Central memory CD8-positive, alpha-beta T cell (primary cell): ENCODE data around the gene MEF2A.

Experiments
- ATAC-seq: fragments of 150-1000 bp; cut with Tn5 transposase; replicated peaks from 2 replicates; pipeline ENCODE4 v1.10.0; 2022; ENCODE audit warnings: mild to moderate bottlenecking, moderate FRiP score, moderate number of reproducible peaks; ENCODE audit not compliant: poor library complexity, severe bottlenecking; ENCODE audit errors: extremely low read depth
- DNase-seq, 2 donors: peaks; one replicate each; pipeline ENCODE4 v3.0.0; 2021; ENCODE audit warnings: low spot score in 2 of 2
- H3K27ac Mint-ChIP-seq: one replicate; pipeline ENCODE4 v1.8.0; 2022; ENCODE audit warnings: low read depth, mild to moderate bottlenecking, moderate library complexity, mixed read lengths
- H3K27me3 Mint-ChIP-seq: one replicate; pipeline ENCODE4 v1.8.0; 2022; ENCODE audit warnings: mixed read lengths
- H3K36me3 Mint-ChIP-seq: one replicate; pipeline ENCODE4 v1.8.0; 2022; ENCODE audit warnings: mild to moderate bottlenecking, moderate library complexity, mixed read lengths; ENCODE audit not compliant: insufficient read depth
- H3K4me1 Mint-ChIP-seq: one replicate; pipeline ENCODE4 v1.8.0; 2022; ENCODE audit warnings: mixed read lengths
- H3K4me3 Mint-ChIP-seq: one replicate; pipeline ENCODE4 v1.8.0; 2022; ENCODE audit warnings: mild to moderate bottlenecking, moderate library complexity, mixed read lengths
- H3K9me3 Mint-ChIP-seq: one replicate; pipeline ENCODE4 v1.8.0; 2022; ENCODE audit warnings: mixed read lengths

Gene MEF2A

GRCh38 chr15:99707473-99708270, 141.9 kb downstream of the MEF2A start:
- DNase-seq (no peak), ATAC-seq (no peak)
- no peaks in the 10 kb centered on the region for H3K9me3 Mint-ChIP-seq
- peak overlapping the region; percentile 54 for H3K4me3 Mint-ChIP-seq
- peak overlapping the region; percentile 29 for H3K27ac Mint-ChIP-seq
- H3K36me3 Mint-ChIP-seq, result peaks cover 6% of the 10 kb centered on the region
- H3K4me1 Mint-ChIP-seq, result peaks cover 28% of the 10 kb centered on the region
- no peaks in the 10 kb centered on the region for H3K27me3 Mint-ChIP-seq

DNA sequence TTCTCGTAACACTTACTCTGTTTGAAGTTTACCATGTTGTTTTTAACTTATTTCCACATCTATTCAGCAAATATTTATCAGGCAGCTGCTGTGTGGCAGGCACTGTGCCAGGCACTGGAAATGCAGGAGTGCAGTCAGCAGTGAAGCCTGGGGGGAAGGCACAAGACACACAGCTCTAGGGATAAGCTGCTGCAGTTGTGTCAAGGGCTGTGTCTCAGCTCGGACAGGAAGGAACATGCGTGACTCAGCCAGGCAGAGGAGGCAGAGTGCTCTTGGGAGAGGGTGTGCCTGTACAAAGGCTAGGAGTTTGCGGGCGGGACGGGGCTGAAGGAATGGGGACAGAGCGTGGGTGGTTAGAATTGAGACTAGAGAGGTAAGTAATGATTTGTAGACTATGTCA, 142.8 kb downstream of the MEF2A start:
- peaks cover 6% of the 10 kb centered on the region for H3K36me3 Mint-ChIP-seq
- H3K4me3 Mint-ChIP-seq, result no peak overlapping the region
- H3K4me1 Mint-ChIP-seq, result peaks cover 23% of the 10 kb centered on the region
- DNase-seq (no peak), ATAC-seq (no peak)
- H3K9me3 Mint-ChIP-seq, result no peaks in the 10 kb centered on the region
- no peaks in the 10 kb centered on the region for H3K27me3 Mint-ChIP-seq
- H3K27ac Mint-ChIP-seq, result no peak overlapping the region

DNA sequence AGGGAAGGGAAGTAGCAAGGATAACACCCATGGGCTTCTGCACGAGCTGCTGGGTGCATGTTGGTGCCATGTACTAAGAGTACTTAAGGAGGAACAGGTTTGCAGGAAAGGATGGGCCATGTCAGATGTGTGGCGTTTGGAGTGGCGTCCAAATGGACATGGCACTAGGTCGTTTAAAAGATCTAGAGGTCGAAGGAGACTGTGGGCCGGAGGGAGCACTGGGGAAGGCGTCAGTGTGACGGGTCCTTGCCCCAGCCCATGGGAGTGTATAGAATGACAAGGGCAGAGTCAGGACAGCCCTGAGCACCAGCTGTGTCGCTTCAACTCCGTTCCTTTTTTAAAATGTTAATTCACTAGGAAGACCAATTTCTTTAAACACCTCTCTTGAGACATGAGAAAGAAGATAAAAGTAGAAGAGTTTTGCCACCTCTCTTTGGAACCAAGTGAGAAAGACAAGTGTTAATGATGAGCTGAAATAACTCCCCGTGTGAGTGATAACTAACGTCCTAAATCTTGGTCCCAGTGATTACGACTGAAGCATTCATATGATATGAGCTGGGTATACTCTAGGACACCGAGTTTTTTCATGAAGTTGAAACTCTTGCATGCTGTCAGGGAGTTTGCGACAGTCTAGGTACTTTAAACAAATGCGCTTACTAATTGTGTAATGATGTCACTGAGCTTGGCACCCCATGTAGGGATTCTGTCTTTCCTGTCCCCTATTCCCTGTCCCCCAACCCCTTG, 143.6 kb downstream of the MEF2A start:
- H3K4me1 Mint-ChIP-seq, result peaks cover 23% of the 10 kb centered on the region
- ATAC-seq (no peak), DNase-seq (no peak)
- no peak overlapping the region for H3K27ac Mint-ChIP-seq
- no peaks in the 10 kb centered on the region for H3K9me3 Mint-ChIP-seq
- peaks cover 6% of the 10 kb centered on the region for H3K36me3 Mint-ChIP-seq
- H3K27me3 Mint-ChIP-seq, result no peaks in the 10 kb centered on the region
- H3K4me3 Mint-ChIP-seq, result no peak overlapping the region

DNA sequence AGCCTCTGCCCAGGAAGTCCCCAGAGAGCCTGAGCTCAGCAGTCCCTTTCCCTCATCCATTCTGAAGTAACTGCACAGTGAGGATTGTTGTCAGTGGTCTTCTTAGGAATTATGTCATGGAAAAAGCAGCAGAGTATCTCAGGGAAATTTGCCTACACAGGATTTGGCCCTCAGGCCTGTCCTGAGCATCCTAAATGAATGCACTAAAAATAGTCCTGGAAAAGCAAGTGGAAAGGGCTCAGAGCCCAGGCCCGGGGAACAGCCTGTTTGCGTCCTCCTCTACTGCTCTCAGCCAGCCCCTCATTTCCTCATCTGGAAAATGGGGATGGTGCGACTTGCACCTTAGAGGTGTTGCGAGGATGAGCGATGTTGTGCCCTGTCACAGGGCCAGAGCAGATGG, 145.8 kb downstream of the MEF2A start:
- peaks cover 5% of the 10 kb centered on the region for H3K36me3 Mint-ChIP-seq

GRCh38 chr15:99712415-99712814, 146.6 kb downstream of the MEF2A start:
- ATAC-seq (no peak), DNase-seq (no peak)
- peaks cover 5% of the 10 kb centered on the region for H3K36me3 Mint-ChIP-seq

More for the DNA sequence above, 145.8 kb downstream of the MEF2A start:
- Mint-ChIP-seq H3K4me1 (peaks cover 21% of the 10 kb centered on the region), H3K4me3 (no peak overlapping the region), H3K27ac (no peak overlapping the region), H3K27me3 (no peaks in the 10 kb centered on the region), H3K9me3 (no peaks in the 10 kb centered on the region)
- ATAC-seq, result no peak
- no peak for DNase-seq

DNA sequence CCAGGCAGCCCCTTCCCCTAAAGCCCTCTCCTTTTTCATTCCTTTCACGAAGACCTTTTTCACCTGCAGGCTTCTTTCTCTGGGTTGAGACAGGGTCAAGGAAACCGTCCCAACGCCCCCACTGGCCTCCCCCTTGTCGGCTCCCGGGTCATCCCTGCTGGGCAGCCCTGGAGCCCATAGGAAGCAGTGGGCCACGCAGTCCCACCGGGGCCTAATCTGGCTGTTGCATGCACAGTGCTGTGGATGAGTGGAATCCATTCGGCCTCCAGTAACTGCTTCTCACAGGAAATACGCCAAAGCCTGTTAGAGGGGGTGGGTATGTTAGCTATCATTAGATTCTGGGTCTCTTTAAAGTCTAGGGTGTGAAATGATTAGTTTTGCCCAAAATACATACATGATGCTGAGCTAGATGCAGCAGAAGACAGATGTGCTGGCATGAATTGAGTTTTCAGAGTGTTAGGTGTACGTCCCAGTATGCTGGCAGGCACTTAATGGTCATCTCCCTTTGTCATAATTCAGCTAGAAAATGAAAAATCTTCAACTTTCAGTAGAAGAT, 150.8 kb downstream of the MEF2A start:
- no peak overlapping the region for H3K4me3 Mint-ChIP-seq
- ATAC-seq (no peak), DNase-seq (no peak)
- H3K9me3 Mint-ChIP-seq, result no peaks in the 10 kb centered on the region
- H3K27me3 Mint-ChIP-seq, result no peaks in the 10 kb centered on the region
- no peaks in the 10 kb centered on the region for H3K36me3 Mint-ChIP-seq
- no peak overlapping the region for H3K27ac Mint-ChIP-seq
- peaks cover 20% of the 10 kb centered on the region for H3K4me1 Mint-ChIP-seq

More at GRCh38 chr15:99712415-99712814, 146.6 kb downstream of the MEF2A start:
- Mint-ChIP-seq H3K27me3 (no peaks in the 10 kb centered on the region), H3K27ac (peak overlapping the region; percentile 32), H3K4me3 (no peak overlapping the region), H3K4me1 (peaks cover 13% of the 10 kb centered on the region), H3K9me3 (no peaks in the 10 kb centered on the region)

DNA sequence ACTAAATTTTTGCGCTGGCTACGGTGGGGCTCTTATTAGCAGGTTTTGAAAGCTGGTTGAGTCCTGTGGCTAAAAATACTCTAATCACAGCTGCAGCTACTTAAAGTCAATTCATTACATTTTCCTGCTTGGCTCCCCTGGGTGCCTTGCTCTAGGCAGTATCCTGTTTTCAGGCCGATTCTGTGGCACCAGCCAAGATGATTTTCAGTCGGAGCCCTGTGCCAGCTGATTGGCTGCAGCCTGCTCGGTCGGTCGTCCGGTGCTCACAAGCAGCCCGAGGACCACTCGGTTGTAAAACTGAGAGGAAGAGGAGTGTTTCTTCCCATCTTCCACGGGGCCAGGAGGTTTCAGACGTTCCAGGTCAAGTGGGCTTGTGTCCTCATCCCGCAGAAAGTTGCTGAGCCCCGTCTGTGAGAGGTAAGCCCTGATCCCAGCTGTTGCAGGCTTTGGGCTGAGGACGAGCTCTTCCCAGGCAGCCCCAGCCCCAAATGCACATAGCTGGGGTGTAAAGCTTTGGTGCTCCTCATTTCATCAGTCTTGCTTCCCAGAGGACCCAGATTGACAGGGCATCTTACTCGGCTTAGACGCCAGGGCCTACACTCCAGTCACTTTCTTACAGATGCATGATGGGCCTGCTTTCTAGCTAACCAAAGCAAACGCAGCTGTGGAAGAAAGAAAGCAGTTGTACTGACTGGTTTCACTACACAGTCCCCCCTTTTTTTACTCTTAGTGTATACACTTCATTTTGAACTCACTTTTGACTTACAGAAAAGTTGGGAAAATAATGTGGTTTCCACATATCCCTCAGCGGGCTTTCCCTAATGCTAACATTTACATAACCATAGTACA, 151.6 kb downstream of the MEF2A start:
- Mint-ChIP-seq H3K9me3 (no peaks in the 10 kb centered on the region), H3K36me3 (no peaks in the 10 kb centered on the region), H3K27me3 (no peaks in the 10 kb centered on the region), H3K27ac (no peak overlapping the region), H3K4me3 (no peak overlapping the region), H3K4me1 (peaks cover 17% of the 10 kb centered on the region)
- no peak for DNase-seq
- ATAC-seq, result no peak

DNA sequence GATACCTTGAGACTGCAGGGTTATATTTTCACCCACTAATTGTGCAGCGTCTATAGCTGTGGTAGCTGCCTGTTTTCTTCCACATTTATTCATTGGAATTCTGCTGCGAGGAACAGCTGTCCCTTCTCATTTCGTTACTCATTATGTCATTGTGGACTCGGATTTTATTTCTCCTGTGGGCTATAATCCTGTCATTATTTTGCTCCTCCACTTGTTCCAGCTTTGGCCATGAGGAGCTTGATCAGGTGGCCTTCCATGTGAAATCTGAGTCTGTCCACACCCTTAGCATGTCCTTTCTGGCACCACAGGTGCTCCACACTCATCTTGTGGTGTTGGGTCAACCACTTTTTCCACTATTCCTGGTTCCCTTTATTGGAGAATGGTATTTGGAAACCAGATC, 152.6 kb downstream of the MEF2A start:
- ATAC-seq, result no peak
- H3K36me3 Mint-ChIP-seq, result no peaks in the 10 kb centered on the region
- no peaks in the 10 kb centered on the region for H3K9me3 Mint-ChIP-seq
- H3K4me3 Mint-ChIP-seq, result no peak overlapping the region
- H3K27me3 Mint-ChIP-seq, result no peaks in the 10 kb centered on the region
- H3K27ac Mint-ChIP-seq, result no peak overlapping the region
- no peak for DNase-seq
- peaks cover 15% of the 10 kb centered on the region for H3K4me1 Mint-ChIP-seq

DNA sequence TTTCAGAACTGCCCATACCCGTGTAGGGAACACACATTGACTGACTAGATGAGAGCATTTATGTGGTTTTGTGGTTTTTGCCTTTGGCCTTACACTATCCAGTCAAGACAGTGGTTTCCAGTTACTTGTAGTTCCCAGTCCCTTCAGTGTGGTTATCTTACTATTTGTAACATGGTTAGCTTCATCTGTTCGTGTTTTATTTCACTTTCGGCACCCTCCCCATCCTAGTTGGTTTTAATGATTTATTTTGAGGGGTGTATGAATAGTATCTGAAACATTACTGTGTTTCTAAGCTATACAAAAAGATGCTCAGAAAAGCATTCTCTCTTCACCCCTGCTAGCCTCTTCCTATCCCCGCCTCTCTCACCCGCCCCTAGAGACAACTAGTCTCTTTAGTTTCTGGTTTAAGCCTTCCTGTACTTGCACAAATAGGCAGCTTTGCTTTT, 153.3 kb downstream of the MEF2A start:
- no peak overlapping the region for H3K4me3 Mint-ChIP-seq
- peaks cover 15% of the 10 kb centered on the region for H3K4me1 Mint-ChIP-seq
- H3K27ac Mint-ChIP-seq, result no peak overlapping the region
- H3K27me3 Mint-ChIP-seq, result no peaks in the 10 kb centered on the region
- H3K36me3 Mint-ChIP-seq, result no peaks in the 10 kb centered on the region
- DNase-seq (no peak), ATAC-seq (no peak)
- H3K9me3 Mint-ChIP-seq, result no peaks in the 10 kb centered on the region

- ATAC-seq (no peak), DNase-seq (no peak)
- H3K36me3 Mint-ChIP-seq, result peaks cover 3% of the 10 kb centered on the region
- H3K4me3 Mint-ChIP-seq, result no peak overlapping the region
- peaks cover 15% of the 10 kb centered on the region for H3K4me1 Mint-ChIP-seq
- H3K9me3 Mint-ChIP-seq, result no peaks in the 10 kb centered on the region
- peak overlapping the region; percentile 10 for H3K27ac Mint-ChIP-seq
- H3K27me3 Mint-ChIP-seq, result no peaks in the 10 kb centered on the region
These were observed 154.7 kb downstream of the MEF2A start for GRCh38 chr15:99720533-99720932.

DNA sequence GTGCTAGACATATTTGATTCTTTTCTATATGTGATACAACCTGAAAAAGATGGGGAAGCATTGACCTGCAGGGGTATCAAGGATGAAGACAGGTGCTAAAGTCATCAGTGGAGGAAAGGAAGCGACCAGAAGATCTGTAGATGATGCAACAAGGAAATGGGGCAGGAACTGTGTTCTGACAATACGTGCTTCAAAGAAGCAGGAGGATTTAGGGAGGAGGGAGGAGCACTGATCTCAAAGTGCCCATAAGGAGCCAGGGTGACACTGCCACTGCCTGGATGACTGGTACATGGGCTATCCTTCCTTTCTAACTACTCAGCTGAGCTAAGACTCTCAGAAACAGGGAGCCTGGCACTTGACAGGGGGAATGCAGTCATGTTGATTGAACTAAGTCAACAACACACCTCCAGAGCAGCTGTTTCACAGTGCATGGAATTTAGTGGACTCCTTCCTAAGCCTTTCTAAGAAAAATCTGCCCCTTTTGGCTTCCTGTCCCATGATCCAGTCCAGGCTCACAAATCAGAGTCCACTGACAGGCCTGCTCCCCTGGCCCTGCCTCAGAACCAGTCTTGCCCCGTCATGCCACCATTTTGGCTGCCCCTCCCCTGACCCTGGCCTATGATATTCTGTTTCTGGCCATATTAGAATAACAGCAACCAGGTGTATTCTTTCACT, 155.5 kb downstream of the MEF2A start:
- H3K27me3 Mint-ChIP-seq, result no peaks in the 10 kb centered on the region

DNA sequence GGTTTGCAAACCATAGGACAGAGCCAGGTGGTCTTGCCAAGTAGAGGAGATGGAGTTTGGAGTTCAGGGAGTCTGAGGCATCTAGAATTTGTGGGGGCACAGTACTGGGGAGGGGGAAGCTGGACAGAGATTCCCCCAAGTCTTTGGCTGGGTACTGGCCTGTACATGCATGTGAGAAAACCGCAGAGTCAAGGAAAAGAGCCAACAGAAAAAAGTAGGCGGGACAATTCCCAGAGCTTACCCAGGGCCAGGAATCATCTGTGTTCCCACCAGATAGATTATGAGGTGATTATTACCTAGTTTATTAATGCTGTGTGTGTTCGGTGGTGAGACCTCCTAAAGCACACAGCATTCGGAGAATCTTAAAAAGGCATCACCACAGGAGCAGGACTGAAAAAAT, 156.1 kb downstream of the MEF2A start:
- no peak for DNase-seq
- H3K36me3 Mint-ChIP-seq, result peaks cover 3% of the 10 kb centered on the region
- ATAC-seq, result no peak
- no peak overlapping the region for H3K27ac Mint-ChIP-seq
- H3K4me1 Mint-ChIP-seq, result peaks cover 15% of the 10 kb centered on the region
- H3K4me3 Mint-ChIP-seq, result no peak overlapping the region
- no peaks in the 10 kb centered on the region for H3K9me3 Mint-ChIP-seq
- no peaks in the 10 kb centered on the region for H3K27me3 Mint-ChIP-seq

More for the DNA sequence above, 155.5 kb downstream of the MEF2A start:
- H3K4me3 Mint-ChIP-seq, result no peak overlapping the region
- peaks cover 3% of the 10 kb centered on the region for H3K36me3 Mint-ChIP-seq
- no peaks in the 10 kb centered on the region for H3K9me3 Mint-ChIP-seq
- ATAC-seq (no peak), DNase-seq (no peak)
- peak overlapping the region; percentile 10 for H3K27ac Mint-ChIP-seq
- H3K4me1 Mint-ChIP-seq, result peaks cover 15% of the 10 kb centered on the region
